Middle frontal gyrus (tissue), 1 donor: ENCODE results near the gene KAZN.
"Not testable (repeated sequence)": the region's sequence is repeated elsewhere in the genome, so short reads cannot be mapped to it uniquely, and the experiment has no call there.

Experiments used
- DNase-seq: peaks from one replicate; pipeline ENCODE4 v3.0.0-alpha.2; 2015; ENCODE audit warnings: low spot score; ENCODE audit errors: extremely low spot score

KAZN gene

GRCh38 chr1:14952626-14953314, 354.3 kb downstream of the KAZN start:
- no peak for DNase-seq

- DNase-seq = no peak
These were observed 355.7 kb downstream of the KAZN start for GRCh38 chr1:14954210-14954609.

- DNase-seq = no peak
These were observed 356.4 kb downstream of the KAZN start for GRCh38 chr1:14954930-14955329.

GRCh38 chr1:14955402-14955801, 356.9 kb downstream of the KAZN start:
- no peak for DNase-seq

- no peak for DNase-seq
These were observed 357.5 kb downstream of the KAZN start for GRCh38 chr1:14955976-14956375.

GRCh38 chr1:14956579-14957195, 358.2 kb downstream of the KAZN start:
- no peak for DNase-seq

GRCh38 chr1:14957375-14958098, 359.1 kb downstream of the KAZN start:
- DNase-seq = no peak

- DNase-seq = no peak
These were observed 360.0 kb downstream of the KAZN start for GRCh38 chr1:14958249-14959058.

- DNase-seq = no peak
These were observed 360.7 kb downstream of the KAZN start for GRCh38 chr1:14959059-14959694.

GRCh38 chr1:14961661-14962267, 363.3 kb downstream of the KAZN start:
- no peak for DNase-seq

GRCh38 chr1:14962407-14962806, 363.9 kb downstream of the KAZN start:
- DNase-seq = no peak

GRCh38 chr1:14963791-14964710, 365.6 kb downstream of the KAZN start:
- DNase-seq = not testable (repeated sequence)

GRCh38 chr1:14964711-14965055, 366.2 kb downstream of the KAZN start:
- DNase-seq = no peak

- no peak for DNase-seq
These were observed 369.9 kb downstream of the KAZN start for GRCh38 chr1:14968251-14968851.

GRCh38 chr1:14969006-14969405, 370.5 kb downstream of the KAZN start:
- DNase-seq = peak; percentile 11

GRCh38 chr1:14970115-14970798, 371.8 kb downstream of the KAZN start:
- no peak for DNase-seq

- DNase-seq = no peak
These were observed 372.3 kb downstream of the KAZN start for GRCh38 chr1:14970799-14971141.

- DNase-seq = no peak
These were observed 372.7 kb downstream of the KAZN start for GRCh38 chr1:14971221-14971620.

- no peak for DNase-seq
These were observed 373.6 kb downstream of the KAZN start for GRCh38 chr1:14972107-14972506.
